MM.1S (cell line): Measurements from ENCODE around the gene CD40.

Experiments used
- DNase-seq: peaks from one replicate; pipeline ENCODE4 v3.0.0-alpha.2; 2015
- H2AFZ ChIP-seq: fragments of 300-600 bp; sonication (generic); 2 replicates; pipeline ENCODE4 v1.6.0; 2016; ENCODE audit warnings: antibody characterized with exemption, low read length
- H3F3A ChIP-seq: fragments of 300-600 bp; sonication (generic); 2 replicates; pipeline ENCODE4 v1.6.1; 2016; ENCODE audit warnings: mild to moderate bottlenecking, antibody characterized with exemption, low read length, moderate library complexity, mixed read lengths; ENCODE audit not compliant: insufficient read depth
- H3K27ac ChIP-seq: fragments of 300-600 bp; sonication (generic); 2 replicates; pipeline ENCODE4 v1.5.1; 2016; ENCODE audit warnings: mild to moderate bottlenecking, low read length
- H3K27me3 ChIP-seq: fragments of 300-600 bp; sonication (generic); replicated peaks from 2 replicates; pipeline ENCODE4 v1.6.0; 2016; ENCODE audit warnings: low read length; ENCODE audit not compliant: insufficient read depth
- H3K36me3 ChIP-seq: fragments of 300-600 bp; sonication (generic); replicated peaks from 2 replicates; pipeline ENCODE4 v1.6.1; 2016; ENCODE audit warnings: mild to moderate bottlenecking, low read length, mixed read lengths; ENCODE audit not compliant: insufficient read depth
- H3K4me1 ChIP-seq: fragments of 300-600 bp; sonication (generic); 2 replicates; pipeline ENCODE4 v1.6.1; 2016; ENCODE audit warnings: low read length, mixed read lengths
- H3K4me2 ChIP-seq: fragments of 300-600 bp; sonication (generic); 2 replicates; pipeline ENCODE4 v1.6.0; 2016; ENCODE audit warnings: low read depth, low read length
- H3K4me3 ChIP-seq: fragments of 300-600 bp; sonication (generic); 2 replicates; pipeline ENCODE4 v1.5.1; 2016; ENCODE audit warnings: low read length, mixed read lengths
- H3K79me2 ChIP-seq: fragments of 300-600 bp; sonication (generic); 2 replicates; pipeline ENCODE4 v1.6.1; 2016; ENCODE audit warnings: mixed run types, low read length, mixed read lengths
- H3K9ac ChIP-seq: fragments of 300-600 bp; sonication (generic); 2 replicates; pipeline ENCODE4 v1.6.1; 2016; ENCODE audit warnings: low read length, mixed read lengths
- H3K9me2 ChIP-seq: fragments of 300-600 bp; sonication (generic); replicated peaks from 2 replicates; pipeline ENCODE4 v1.6.1; 2016; ENCODE audit warnings: mild to moderate bottlenecking, low read length, mixed read lengths; ENCODE audit not compliant: insufficient read depth
- H3K9me3 ChIP-seq: fragments of 300-600 bp; sonication (generic); replicated peaks from 2 replicates; pipeline ENCODE4 v1.6.1; 2016; ENCODE audit warnings: mild to moderate bottlenecking, low read length, mixed read lengths; ENCODE audit not compliant: insufficient read depth
- H4K20me1 ChIP-seq: fragments of 300-600 bp; sonication (generic); 2 replicates; pipeline ENCODE4 v1.6.1; 2016; ENCODE audit warnings: mild to moderate bottlenecking, low read length, moderate library complexity, mixed read lengths; ENCODE audit not compliant: insufficient read depth
- CTCF ChIP-seq: fragments of 300-600 bp; sonication (generic); IDR thresholded peaks from 2 replicates; pipeline ENCODE4 v1.5.1; 2016; ENCODE audit warnings: antibody characterized with exemption, low read length, mixed read lengths
- EZH2 ChIP-seq: fragments of 300-600 bp; sonication (generic); optimal IDR thresholded peaks from 2 replicates; pipeline ENCODE3; 2017; ENCODE audit warnings: low read depth, mild to moderate bottlenecking, antibody characterized with exemption, low read length, mixed read lengths
- EZH2phosphoT487 ChIP-seq: fragments of 300-600 bp; sonication (generic); IDR thresholded peaks from 2 replicates; pipeline ENCODE4 v1.6.1; 2018; ENCODE audit warnings: antibody characterized with exemption, low read length

The CD40 gene

GRCh38 chr20:46159101-46159897 is 41.2 kb downstream of the CD40 start:
- DNase-seq, result no peak
- Histone ChIP-seq H3K36me3 (no peaks in the 10 kb centered on the region), H3K9me2 (no peaks in the 10 kb centered on the region), H3F3A (no peaks in the 10 kb centered on the region), H3K9ac (no peak overlapping the region), H3K4me1 (no peaks in the 10 kb centered on the region), H3K27me3 (peaks cover 68% of the 10 kb centered on the region), H3K79me2 (no peaks in the 10 kb centered on the region), H2AFZ (no peak overlapping the region), H3K4me2 (no peak overlapping the region), H4K20me1 (no peaks in the 10 kb centered on the region), H3K4me3 (no peak overlapping the region), H3K9me3 (no peaks in the 10 kb centered on the region), H3K27ac (no peak overlapping the region)
- TF ChIP-seq CTCF (no peak), EZH2phosphoT487 (no peak), EZH2 (no peak)

DNA sequence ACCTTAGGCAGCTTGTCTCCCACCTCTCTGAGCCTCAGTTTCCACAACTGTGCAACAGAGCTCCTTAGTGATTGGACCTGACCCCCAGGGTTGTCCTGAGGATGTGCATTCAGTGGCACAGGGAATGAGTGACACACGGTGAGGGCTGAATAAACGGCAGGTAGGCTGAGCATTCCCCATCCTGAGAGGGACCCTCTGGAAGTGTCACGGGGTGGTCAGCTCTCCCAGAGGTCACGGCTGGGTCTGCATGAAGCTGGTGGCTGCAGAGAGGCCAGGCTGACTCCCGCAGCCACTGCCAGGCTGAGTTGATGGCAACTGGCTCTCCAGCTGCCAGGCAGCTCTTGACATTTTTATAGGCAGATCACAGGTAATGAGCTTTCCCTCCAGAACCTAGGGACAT is 42.5 kb downstream of the CD40 start:
- Histone ChIP-seq H3K4me3 (no peak overlapping the region), H3K4me1 (no peaks in the 10 kb centered on the region), H3K9ac (no peak overlapping the region)

GRCh38 chr20:46161921-46162320 is 43.8 kb downstream of the CD40 start:
- H3K9me3 ChIP-seq, result no peaks in the 10 kb centered on the region
- H3K9ac ChIP-seq, result no peak overlapping the region
- no peak for DNase-seq
- no peak overlapping the region for H3K4me3 ChIP-seq
- H3K27ac ChIP-seq, result no peak overlapping the region
- no peaks in the 10 kb centered on the region for H3F3A ChIP-seq
- no peaks in the 10 kb centered on the region for H3K9me2 ChIP-seq
- no peak overlapping the region for H3K4me2 ChIP-seq
- TF ChIP-seq CTCF (no peak), EZH2 (no peak), EZH2phosphoT487 (no peak)
- no peak overlapping the region for H2AFZ ChIP-seq
- H3K27me3 ChIP-seq, result peaks cover 63% of the 10 kb centered on the region
- H3K4me1 ChIP-seq, result no peaks in the 10 kb centered on the region
- no peaks in the 10 kb centered on the region for H4K20me1 ChIP-seq
- no peaks in the 10 kb centered on the region for H3K36me3 ChIP-seq
- no peaks in the 10 kb centered on the region for H3K79me2 ChIP-seq

More for the DNA sequence above, 42.5 kb downstream of the CD40 start:
- Histone ChIP-seq H3K9me2 (no peaks in the 10 kb centered on the region), H2AFZ (no peak overlapping the region), H3K4me2 (no peak overlapping the region), H3F3A (no peaks in the 10 kb centered on the region), H3K27me3 (peaks cover 55% of the 10 kb centered on the region), H3K79me2 (no peaks in the 10 kb centered on the region), H3K36me3 (no peaks in the 10 kb centered on the region), H3K9me3 (no peaks in the 10 kb centered on the region), H4K20me1 (no peaks in the 10 kb centered on the region), H3K27ac (no peak overlapping the region)
- no peak for DNase-seq
- TF ChIP-seq CTCF (no peak), EZH2 (no peak), EZH2phosphoT487 (no peak)
